HG03457 (cell line): ENCODE results near the gene PEPD.
"Not testable (repeated sequence)": the region's sequence is repeated elsewhere in the genome, so short reads cannot be mapped to it uniquely, and the experiment has no call there.

ENCODE experiments used
- ATAC-seq: cut with Tn5 transposase; IDR thresholded peaks from one replicate; pipeline ENCODE4 v1.9.1; 2021; ENCODE audit warnings: moderate number of reproducible peaks; ENCODE audit not compliant: unreplicated experiment

PEPD gene

DNA sequence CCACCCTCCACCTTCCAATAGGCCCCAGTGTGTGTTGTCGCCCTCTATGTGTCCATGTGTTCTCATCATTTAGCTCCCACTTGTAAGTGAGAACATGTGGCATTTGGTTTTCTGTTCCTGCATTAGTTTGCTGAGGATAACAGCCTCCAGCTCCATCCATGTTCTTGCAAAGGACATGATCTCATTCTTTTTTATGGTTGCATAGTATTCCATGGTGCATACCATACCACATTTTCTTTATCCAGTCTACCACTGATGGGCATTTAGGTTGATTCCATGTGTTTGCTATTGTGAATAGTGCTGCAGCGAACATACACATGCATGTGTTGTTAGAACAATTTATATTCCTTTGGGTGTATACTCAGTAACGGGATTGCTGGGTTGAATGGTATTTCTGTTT lies 42.0 kb downstream of the PEPD start:
- not testable (repeated sequence) for ATAC-seq

DNA sequence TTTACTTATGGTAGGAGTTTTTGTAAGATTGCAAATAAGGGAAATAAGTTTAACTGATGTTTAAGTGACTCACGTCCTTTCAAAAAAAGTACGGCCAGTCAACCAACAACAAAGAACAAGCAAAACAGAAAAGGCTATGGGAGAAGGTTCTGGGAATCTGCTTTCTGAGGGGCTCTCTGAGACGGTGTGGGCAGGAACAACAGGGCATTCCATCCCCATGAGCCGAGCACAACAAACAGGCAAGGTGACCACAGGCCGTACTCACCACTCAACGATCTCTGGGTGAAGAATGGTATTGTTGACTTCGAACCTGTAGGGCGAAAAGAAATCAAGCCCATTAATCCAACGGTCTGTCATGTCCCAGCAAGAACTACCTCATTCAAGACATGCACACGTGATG lies 43.8 kb downstream of the PEPD start:
- ATAC-seq, result no peak

DNA sequence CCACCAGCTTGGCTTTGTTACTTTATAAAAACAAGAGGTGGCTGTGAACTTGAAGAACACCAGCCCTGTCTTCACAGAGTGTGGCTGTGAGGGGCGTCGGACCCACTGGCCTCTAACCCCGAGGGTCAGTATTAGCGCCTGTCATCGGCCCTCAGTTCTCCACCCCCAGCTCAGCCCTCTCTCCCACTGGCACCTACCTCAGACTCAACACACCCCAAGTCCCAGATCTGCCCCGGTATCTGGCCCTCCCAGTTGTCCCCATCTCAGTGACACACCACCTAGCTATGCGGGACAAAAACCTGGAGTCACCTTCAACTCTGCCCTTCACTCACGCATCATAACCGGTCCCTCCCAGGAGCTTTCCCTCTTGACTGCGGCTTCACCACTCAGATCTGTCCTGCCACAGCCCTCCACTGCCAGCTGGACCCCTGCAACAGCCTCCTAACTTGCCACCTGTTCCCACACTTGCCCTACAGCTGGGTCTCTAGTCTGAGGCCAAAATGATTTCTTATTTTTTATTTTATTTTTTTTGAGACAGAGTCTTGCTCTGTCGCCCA lies 45.4 kb downstream of the PEPD start:
- no peak for ATAC-seq

DNA sequence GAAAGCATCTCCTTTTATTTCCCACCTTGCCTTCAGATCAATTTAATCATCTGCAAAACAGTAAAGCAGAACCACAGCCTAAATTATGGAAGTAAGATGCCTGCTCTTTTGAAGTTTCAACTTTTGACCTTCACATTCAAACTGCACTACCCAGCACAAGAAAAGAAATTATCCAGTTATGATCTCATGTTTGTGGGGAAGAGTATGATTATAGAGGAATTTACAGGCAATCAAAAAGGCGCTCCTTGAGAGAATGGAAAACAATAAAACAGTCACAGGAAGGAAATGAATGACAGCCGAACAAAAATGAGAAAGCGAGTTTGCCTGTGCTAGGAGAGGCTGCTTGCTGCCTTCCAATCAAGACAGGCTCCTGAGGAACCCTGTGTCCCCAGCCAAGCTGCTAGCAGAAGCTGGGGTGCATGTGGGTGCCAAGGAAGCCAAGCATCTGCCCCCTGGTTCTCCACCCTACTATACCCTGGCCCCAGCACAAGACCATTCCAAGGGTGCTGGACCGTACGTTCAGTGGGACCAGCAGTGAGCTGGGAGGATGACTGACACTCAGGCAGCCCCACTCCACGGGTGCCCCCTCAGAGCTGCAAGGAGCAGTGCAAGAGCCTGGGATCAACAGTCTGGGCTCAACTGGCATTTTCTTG lies 47.8 kb downstream of the PEPD start:
- ATAC-seq, result no peak

DNA sequence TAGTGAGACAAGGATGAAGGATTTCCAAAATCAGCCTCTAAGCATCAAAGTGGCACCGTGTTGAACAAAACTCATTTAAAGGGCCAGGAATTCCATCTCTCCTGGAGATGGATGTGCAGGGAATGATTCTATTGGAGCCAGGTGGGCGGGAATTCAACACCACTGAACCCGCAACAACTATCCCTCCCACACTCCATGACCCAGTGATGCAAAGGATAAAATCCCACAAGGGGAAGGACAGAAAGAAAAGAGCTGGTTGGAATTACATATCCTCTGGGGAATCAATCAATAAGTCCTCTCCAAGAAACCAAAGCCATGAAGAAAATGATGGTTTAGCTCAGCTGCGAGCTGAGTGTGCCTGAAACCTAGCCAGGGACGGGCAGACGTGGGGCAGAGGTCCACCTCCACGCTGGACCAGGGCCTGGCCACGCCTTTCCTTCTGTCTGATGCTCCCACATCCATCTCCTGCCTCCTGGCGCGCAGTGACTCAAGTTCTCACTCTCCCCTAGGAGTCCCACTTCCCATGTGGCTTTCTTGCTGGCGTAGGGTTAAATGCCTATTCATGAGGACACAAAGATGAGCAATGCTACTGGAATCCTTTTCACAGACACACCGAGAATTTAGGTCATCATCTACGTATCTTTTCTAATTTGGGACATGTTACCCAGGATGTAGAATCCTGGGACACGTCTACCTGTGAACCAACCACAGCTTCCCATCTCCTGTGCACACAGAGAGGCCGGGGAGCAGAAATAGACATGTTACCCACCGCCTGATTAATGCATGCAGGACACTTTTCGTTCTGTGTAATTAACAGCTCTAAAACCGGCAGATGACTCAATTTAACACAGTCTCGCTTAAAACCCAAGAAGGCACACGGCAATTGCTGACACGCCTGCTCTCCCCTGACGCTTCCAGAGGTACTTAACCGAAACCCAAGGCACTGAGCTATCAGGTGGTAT lies 48.6 kb downstream of the PEPD start:
- ATAC-seq, result no peak

DNA sequence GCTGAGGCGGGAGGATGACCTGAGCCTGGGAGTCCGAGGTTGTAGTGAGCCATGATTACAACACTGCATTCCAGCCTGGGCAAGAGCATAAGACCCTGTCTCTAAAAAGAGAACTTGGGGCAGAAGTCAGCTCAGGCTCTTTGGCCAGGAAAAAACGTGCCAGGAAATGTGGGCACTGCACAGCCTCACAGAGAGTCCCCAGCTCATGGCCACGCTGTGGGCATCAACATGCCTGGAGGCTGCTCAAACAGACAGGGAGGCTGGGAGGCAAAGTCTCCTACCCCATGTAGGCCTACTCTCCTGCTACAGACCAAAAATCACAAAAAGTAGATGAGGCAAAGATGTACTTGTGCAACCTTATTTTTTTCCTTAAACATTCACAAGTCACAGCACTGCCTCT lies 49.4 kb downstream of the PEPD start:
- ATAC-seq, result no peak

DNA sequence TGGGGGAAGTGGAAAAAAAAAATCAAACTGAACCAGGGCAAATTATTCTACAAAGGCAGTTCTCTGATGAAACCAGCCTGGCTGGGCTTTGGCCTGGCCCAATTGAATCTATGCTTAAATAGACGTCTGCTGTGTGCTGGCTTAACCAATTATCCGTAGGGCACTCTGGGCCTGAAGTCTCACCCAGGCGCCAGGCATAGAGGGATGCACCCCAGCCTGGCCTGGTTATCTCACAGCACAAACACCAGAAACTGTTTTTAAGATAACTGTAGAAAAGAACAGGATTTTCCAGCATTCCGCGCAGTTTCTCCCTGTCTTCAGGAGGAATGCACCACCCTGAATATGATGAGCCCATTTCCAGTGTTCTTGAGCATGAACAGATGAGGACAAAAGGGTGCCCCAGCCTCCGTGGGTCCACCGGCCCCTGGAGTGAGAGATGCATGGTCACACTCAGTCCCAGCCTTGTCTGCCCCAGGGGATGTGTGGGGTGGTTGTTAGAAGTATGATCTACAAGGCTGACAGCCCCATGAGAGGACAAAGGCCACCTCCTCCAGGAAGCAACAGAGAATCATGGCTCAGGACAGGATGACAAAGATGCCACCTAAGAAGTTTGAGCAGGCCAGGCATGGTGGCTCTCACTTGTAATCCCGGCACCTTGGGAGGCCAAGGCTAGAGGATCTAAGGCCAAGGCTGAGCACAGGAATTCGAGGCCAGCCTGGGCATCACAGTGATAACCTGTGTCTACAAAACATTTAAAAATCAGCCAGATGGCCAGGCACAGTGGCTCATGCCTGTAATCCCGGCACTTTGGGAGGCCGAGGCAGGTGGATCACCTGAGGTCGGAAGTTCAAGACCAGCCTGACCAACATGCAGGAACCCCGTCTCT lies 50.2 kb downstream of the PEPD start:
- no peak for ATAC-seq

DNA sequence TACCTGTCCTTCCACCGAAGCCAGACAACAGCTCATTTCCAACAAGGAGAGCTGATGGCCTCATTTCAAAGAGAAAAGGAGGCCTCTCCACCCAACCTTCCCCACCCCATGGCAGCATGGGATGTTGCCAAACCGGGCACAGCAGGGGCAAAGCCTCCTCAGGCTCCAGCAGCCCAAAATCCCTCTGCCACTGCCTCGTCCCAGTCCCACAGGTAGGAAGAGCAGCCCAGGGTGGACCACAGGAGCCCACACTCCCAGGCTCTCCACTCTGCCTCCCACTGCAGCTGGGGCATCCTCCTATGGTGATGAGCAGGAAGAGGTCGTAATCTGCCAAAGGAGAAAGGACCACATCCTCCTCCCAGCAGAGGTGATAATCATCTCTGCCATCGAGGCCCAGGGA lies 50.9 kb downstream of the PEPD start:
- no peak for ATAC-seq

DNA sequence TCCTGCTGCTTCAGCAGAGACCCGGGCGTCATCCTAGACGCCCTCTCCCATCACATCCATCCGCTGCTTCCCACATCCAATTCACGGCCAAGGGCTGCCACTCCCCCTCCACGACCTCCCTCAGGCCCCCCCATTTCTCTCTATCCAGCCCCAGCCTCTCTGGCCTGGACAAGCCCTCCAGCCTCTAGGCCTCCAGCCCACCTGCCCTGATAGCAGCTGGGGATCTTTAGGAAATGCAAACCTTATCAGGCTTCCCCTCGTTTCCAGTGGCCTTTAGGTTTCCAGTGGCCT lies 51.6 kb downstream of the PEPD start:
- no peak for ATAC-seq

DNA sequence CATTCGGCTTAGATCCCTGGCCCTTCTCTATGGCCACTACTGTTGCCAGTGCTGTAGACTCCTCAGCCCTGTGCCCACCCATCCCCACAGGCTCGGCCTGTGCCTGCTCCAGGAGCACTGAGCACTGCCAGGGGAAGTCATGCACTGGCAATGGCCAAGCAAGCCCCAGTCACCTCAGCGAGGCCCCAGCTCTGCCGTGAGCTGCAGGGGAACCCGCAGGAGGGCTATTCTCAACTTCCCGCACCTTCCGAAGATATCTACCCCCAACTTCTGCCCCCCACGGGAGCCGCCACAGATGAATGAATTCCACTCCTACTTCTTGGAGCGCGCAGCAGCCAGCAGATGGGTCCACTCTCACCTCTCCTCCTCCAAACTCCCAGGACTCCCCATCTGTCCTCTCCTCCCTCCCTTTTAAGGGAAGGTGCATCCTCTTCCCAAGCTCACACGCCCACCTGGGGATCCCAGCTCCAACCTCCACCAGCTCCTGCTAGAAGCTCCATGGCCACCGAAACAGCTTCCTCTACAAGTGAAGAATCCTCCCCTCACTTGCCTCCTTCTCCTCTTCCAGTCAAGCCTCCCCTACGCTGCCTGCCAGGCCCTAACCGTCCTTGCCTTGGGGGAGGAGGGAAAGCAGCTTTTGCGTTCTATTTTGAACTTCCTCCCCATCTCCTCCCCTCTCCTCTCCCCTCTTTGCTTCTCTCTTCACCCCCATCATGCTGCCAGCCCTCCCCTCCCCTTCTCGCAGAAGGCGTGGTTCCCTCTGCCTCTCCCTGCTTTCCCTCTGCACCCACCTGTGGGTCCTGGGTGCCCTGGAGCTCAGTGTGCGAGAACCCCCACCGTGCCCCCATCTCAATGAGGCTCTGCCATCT lies 52.2 kb downstream of the PEPD start:
- ATAC-seq, result no peak

DNA sequence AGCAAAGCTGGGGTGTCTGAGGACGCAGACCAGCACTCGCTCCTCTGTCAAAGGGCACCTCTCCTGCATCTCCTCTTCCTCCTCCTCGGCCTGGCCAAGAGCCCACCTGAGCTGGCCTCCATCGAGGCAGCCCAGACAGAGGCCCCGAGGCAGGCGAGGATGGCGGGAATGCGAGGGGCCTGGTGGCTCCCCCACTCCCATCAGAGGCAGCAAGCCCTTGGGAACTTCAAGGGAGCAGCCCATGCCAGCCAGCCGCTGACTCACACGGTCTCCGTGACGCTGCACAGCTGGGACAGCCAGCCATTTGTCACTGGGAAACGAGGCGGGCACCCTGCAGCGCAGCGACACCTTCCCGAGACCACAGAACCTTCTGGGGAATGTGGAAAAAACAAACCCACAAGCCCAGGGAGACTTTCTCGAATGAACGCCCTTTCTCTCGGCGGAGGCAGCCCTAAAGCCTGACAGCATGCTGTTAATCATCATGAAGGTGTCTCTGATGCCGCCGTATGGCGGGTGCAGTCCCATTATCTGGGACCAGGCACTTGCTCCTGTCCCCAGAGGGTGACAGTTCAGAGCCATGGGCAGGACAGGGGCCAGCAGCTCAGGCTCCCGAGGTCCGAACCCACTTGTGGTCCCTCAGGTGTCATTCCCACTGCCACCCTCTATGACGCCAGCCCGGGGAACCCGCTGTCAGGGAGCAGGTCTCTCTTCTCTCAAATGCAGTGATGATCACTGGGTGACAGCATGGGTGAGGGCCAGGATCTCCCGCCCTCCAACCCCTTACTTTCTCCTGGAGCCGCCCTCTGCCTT lies 53.0 kb downstream of the PEPD start:
- ATAC-seq, result no peak

DNA sequence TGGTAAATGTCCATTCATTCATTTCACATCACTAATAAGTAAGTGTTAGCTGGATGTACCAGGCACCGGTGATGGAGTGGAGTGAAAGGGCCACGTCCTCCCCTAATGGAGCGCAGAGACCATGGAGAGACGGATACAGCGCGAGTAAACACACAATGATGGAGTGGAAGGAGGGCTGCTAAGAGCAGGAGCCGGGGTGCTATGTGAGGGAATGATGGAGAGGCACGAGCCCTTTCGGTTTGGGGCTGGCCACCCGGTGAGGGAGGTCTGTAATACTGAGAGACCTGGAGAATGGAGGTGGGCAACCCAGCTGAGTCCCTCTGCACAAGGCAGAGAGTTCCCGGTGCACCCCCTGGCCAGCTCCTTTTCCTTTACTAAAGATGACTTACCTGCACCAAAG lies 53.7 kb downstream of the PEPD start:
- ATAC-seq, result no peak

DNA sequence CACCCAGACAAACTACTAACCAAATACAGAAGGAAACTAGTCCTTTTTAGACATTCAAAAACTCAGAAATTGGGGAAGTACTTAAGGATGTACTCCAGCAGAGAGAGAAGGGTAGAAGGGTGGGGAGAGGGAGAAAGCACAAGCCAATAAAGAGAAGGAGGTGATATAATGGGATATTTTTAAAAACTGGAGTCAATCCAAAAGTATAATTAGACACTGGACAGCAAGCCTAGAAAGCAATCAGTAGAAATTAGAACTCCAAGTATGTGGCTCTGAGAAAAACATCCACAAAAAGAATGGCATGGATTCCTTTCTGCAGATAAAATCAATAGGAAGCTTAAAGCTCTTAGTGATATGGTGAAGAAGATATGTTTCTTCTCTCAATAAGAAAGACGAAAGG lies 55.8 kb downstream of the PEPD start:
- ATAC-seq, result no peak

DNA sequence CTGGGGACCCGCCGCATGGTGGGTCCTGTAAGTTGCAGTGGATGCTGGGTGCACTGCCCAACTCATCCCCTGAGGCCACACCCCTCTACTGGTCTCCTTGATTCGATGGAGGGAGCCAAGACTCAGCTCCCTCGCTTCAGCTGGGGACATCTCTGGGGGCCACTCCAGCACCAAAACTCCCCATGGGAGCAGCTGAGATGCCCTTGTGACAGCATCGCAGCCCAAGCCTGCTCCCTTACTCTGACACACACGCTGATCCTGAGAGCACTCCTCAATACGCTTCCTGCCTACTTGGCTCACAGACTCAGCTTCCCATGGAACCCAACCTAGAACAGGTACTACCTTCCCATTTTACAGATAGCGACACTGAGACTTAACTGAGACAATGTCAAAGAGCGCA lies 56.2 kb downstream of the PEPD start:
- no peak for ATAC-seq

DNA sequence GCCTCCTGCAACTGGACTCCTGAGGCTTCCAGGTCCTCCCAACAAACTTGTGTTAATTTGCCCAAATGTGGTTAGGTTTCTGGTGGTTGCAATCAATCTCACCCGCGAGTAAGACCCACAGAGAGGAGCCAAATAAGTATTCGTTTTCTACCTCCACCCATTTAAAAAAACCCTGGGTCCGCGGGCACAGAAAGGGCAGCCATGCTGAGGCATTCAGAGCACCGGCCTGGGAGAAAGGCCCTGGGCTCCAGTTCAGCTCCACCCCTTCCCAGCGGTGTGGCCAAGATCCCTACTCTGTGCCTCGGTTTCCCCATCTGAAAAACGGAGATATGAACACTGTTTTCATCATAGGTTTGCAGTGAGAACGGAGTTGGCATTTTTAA lies 56.9 kb downstream of the PEPD start:
- no peak for ATAC-seq

DNA sequence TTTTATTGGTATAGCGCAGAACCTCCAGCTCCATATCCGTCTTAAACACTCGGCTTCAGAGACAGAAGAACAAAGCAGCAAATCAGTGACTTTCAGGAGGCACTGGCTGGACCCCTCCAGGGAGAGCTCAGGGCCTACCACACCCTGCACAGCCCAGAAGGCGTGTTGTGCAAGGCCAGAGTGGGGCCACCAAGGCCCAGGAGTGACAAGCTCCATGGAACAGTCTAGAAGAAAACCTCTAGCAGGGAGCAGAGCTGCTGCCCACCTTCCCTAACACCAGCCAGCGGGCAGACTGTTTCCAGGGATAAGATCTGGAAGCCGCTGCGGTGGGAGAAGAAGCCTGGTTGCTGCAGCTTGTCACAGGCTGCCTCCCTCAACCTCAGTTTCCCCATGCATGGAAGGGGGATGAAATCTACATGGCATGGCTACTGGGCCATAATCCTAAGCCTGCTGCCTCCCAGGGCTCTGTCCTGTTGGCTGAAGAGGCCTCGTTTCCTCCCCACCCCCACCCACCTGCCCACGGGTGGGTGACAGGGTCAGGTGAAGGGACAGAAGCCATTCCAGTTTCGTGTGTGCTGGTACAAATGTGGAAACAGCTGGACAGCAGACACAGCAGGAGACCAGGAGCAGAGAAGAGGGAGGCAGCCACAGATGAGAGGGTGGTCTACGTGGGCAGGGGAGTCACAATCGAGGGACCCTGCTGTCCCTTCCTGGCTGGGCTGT lies 57.4 kb downstream of the PEPD start:
- no peak for ATAC-seq

DNA sequence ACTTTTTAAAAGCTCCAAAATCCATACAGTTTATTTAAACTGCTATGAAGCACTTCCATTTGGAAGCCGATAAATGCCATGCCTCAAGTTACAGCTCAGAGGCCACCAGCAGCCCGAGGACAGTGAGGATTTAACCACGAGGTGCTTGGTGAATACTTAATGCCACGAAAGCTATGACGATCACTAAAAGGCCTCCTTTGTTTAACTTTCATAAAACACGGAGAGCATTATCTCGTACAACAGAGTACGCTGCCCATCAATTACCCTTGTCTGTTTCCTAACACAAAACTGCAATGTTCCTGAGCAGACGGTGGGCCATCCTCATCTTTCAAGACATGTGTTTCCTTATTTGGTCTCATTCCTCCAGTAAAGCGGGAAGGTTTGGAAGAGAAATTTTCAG lies 58.4 kb downstream of the PEPD start:
- ATAC-seq, result no peak

DNA sequence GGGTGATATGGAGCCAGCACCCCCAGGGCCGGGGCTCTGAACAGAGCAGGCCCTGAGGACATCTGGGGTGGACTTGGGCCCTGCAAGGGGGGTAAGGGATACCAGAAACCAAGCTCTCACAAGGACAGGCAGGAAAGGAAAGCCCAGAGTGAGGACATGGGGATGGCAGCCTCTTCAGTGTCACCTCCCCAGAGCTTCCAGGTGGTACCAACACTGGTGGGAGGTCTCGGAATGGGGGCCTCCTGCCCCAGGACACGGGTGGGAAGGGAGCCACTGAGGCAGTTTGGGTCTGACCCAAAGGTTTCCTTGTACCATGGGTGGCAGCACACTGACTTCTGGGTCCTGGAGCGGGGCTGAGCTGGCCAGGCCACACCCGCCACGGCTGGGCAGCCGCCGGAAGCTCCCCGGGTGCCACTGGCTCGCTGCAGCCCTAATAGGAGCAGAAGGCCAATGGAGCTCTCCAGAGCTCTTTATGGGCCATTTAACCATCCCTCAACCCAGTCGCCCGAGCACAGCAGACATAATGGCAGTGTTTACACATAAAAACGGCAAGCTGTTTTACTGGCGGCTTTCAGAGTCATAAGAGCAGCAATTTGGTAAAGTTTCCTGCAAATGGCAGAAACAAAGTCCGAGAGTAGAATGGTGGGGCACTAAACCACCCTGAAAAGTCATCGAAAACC lies 59.3 kb downstream of the PEPD start:
- no peak for ATAC-seq
